HCT116 (cell line): Measurements from ENCODE around the gene KCNE5. TPM values are rescaled to one million over a fixed set of nuclear protein-coding genes. Genes with fewer than 3 reads are reported as not detected.
"Not testable (repeated sequence)": the region's sequence is repeated elsewhere in the genome, so short reads cannot be mapped to it uniquely, and the experiment has no call there.

Experiments
- ATAC-seq: fragments of 200-7000 bp; cut with Tn5 transposase; 2 replicates; pipeline ENCODE4 v1.9.1; 2020; ENCODE audit warnings: mild to moderate bottlenecking, moderate library complexity
- BruUV-seq: library from RNA; stranded (reverse); fragments of 400-500 nt; replicated peaks from 2 replicates; lab custom pipeline; 2021; lab: Mats Ljungman, UMichigan
- CTCF ChIA-PET: fragments of 300-600 bp; sonication (Branson Sonifier 250); formaldehyde crosslinking; loops from one replicate; lab custom pipeline; 2021; ENCODE audit warnings: antibody characterized with exemption; lab: Charles Lee
- POLR2A ChIA-PET: fragments of 300-600, 350-600 bp; sonication (Branson Sonifier 250); formaldehyde crosslinking; loops from one replicate; lab custom pipeline; 2021; ENCODE audit warnings: antibody characterized with exemption; lab: Charles Lee
- RAD21 ChIA-PET, 2 experiments: fragments of 300-600 bp; sonication (Branson Sonifier 250); formaldehyde crosslinking; loops; one replicate each; lab custom pipeline; 2023; ENCODE audit warnings: low total read pairs in 2 of 2; ENCODE audit not compliant: uncharacterized antibody in 2 of 2, unreplicated experiment in 2 of 2, low non-redundant PET in 1 of 2; lab: Charles Lee
- DNase-seq: peaks from one replicate; pipeline ENCODE4 v3.0.0-alpha.2; 2010; ENCODE audit warnings: low read depth, low spot score
- H2AFZ ChIP-seq: fragments of 200-600 bp; shearing (Covaris generic), sonication (generic); 2 replicates; pipeline ENCODE4 v1.6.1; 2017; ENCODE audit warnings: low read depth, mixed run types, mixed read lengths, antibody characterized with exemption, low read length; ENCODE audit not compliant: poor library complexity, severe bottlenecking
- H3K27ac ChIP-seq: 2 replicates; pipeline ENCODE4 v1.5.1; 2012; ENCODE audit warnings: low read depth, low read length
- H3K27me3 ChIP-seq: fragments of 200-600 bp; sonication (generic); 2 replicates; pipeline ENCODE4 v1.6.1; 2016; ENCODE audit warnings: mixed run types, low read length, mixed read lengths; ENCODE audit not compliant: insufficient read depth
- H3K36me3 ChIP-seq, 2 experiments: fragments of 200-500 bp in 1 of 2; fragments of 200-600 bp in 1 of 2; sonication (Bioruptor generic) in 1 of 2; sonication (generic) in 1 of 2; 2 replicates each; pipeline versions ENCODE4 v1.5.1 to v1.6.1; 2014 to 2016; ENCODE audit warnings: low read length in 2 of 2, inconsistent platforms in 1 of 2, mixed read lengths in 1 of 2, mixed run types in 1 of 2; ENCODE audit not compliant: insufficient read depth in 2 of 2, control insufficient read depth in 1 of 2
- H3K4me1 ChIP-seq, 2 experiments: fragments of 200-600 bp in 1 of 2; sonication (generic) in 1 of 2; 2 replicates each; pipeline versions ENCODE4 v1.5.1 to v1.6.1; 2012 to 2017; ENCODE audit warnings: low read length in 2 of 2, inconsistent platforms in 1 of 2, mild to moderate bottlenecking in 1 of 2, mixed read lengths in 1 of 2, mixed run types in 1 of 2, moderate library complexity in 1 of 2; ENCODE audit not compliant: insufficient read depth in 2 of 2, control insufficient read depth in 1 of 2
- H3K4me2 ChIP-seq: fragments of 200-600 bp; sonication (generic); 2 replicates; pipeline ENCODE4 v1.6.1; 2017; ENCODE audit warnings: mixed run types, low read length, mixed read lengths
- H3K4me3 ChIP-seq, 2 experiments: fragments of 200-600 bp in 1 of 2; sonication (generic) in 1 of 2; replicated peaks in 1 of 2; 2 replicates each; pipeline ENCODE4 v1.5.1; 2011 to 2016; ENCODE audit warnings: low read length in 2 of 2, control low read depth in 1 of 2, low read depth in 1 of 2, mild to moderate bottlenecking in 1 of 2, mixed read lengths in 1 of 2, mixed run types in 1 of 2
- H3K79me2 ChIP-seq: fragments of 200-600 bp; sonication (generic); 2 replicates; pipeline ENCODE4 v1.6.1; 2017; ENCODE audit warnings: mild to moderate bottlenecking, mixed run types, low read length, moderate library complexity, mixed read lengths; ENCODE audit not compliant: insufficient read depth
- H3K9ac ChIP-seq: fragments of 200-600 bp; sonication (generic); 2 replicates; pipeline ENCODE4 v1.6.1; 2016; ENCODE audit warnings: low read length, mixed read lengths
- H3K9me2 ChIP-seq: fragments of 200-600 bp; sonication (generic), shearing (Covaris generic); 2 replicates; pipeline ENCODE4 v1.6.1; 2017; ENCODE audit warnings: mixed run types, mild to moderate bottlenecking, moderate library complexity; ENCODE audit not compliant: insufficient read depth
- H3K9me3 ChIP-seq, 2 experiments: fragments of 200-500 bp in 1 of 2; fragments of 200-600 bp in 1 of 2; sonication (Bioruptor generic) in 1 of 2; sonication (generic) in 1 of 2; 2 replicates each; pipeline ENCODE4 v1.6.1; 2014 to 2017; ENCODE audit warnings: low read length in 2 of 2, mixed read lengths in 2 of 2, inconsistent platforms in 1 of 2, low read depth in 1 of 2, mild to moderate bottlenecking in 1 of 2, mixed run types in 1 of 2, moderate library complexity in 1 of 2; ENCODE audit not compliant: control insufficient read depth in 1 of 2, insufficient read depth in 1 of 2
- H4K20me1 ChIP-seq: fragments of 200-600 bp; sonication (generic), shearing (Covaris generic); 2 replicates; pipeline ENCODE4 v1.6.1; 2017; ENCODE audit warnings: mixed run types, mild to moderate bottlenecking, moderate library complexity; ENCODE audit not compliant: insufficient read depth
- EZH2 ChIP-seq: fragments of 200-600 bp; sonication (generic); IDR thresholded peaks from 2 replicates; pipeline ENCODE4 v1.6.1; 2017; ENCODE audit warnings: antibody characterized with exemption, mixed run types
- FOSL1 ChIP-seq: IDR thresholded peaks from 2 replicates; pipeline ENCODE4 v1.6.1; 2012; ENCODE audit warnings: low read depth
- REST ChIP-seq: IDR thresholded peaks from 2 replicates; pipeline ENCODE4 v1.6.1; 2012; ENCODE audit warnings: low read depth
- SIN3A ChIP-seq: IDR thresholded peaks from 2 replicates; pipeline ENCODE4 v1.6.1; 2012; ENCODE audit warnings: low read depth
- SRF ChIP-seq: IDR thresholded peaks from 2 replicates; pipeline ENCODE4 v1.6.1; 2012; ENCODE audit warnings: low read depth
- ZFX ChIP-seq: fragments of 450-650 bp; IDR thresholded peaks from 2 replicates; pipeline ENCODE4 v1.6.1; 2017
- ZNF274 ChIP-seq: fragments of 200-500 bp; sonication (Bioruptor generic); IDR thresholded peaks from 2 replicates; pipeline ENCODE4 v1.6.1; 2014; ENCODE audit warnings: mild to moderate bottlenecking, low read depth, low read length, inconsistent platforms
- intact Hi-C: fragments of 100-400 bp; cut with micrococcal nuclease; formaldehyde crosslinking; loops from 2 replicates; pipeline ENCODE4 v1.10.0; 2022
- total RNA-seq: library from RNA; stranded (reverse); gene quantifications from one replicate; pipeline ENCODE4 v1.2.1, GENCODE V29; 2021; ENCODE audit not compliant: unreplicated experiment

KCNE5 gene
- total RNA-seq, 1 experiment from 2014 or later: not detected

GRCh38 chrX:109658391-109658790 is 33.4 kb upstream of the KCNE5 start (continued):
- TF ChIP-seq REST: no peak
- TF ChIP-seq FOSL1: no peak
- TF ChIP-seq SIN3A: no peak
- no peak for TF ChIP-seq ZNF274
- TF ChIP-seq ZFX: no peak
- TF ChIP-seq EZH2: no peak
- TF ChIP-seq SRF: no peak

GRCh38 chrX:109657364-109657763 is 32.4 kb upstream of the KCNE5 start:
- H4K20me1 ChIP-seq, RAD21 ChIA-PET, CTCF ChIA-PET, H2AFZ ChIP-seq, H3K9me2 ChIP-seq, H3K36me3 ChIP-seq, BruUV-seq, H3K27ac ChIP-seq, H3K4me1 ChIP-seq, H3K27me3 ChIP-seq, H3K79me2 ChIP-seq, H3K9me3 ChIP-seq, H3K4me3 ChIP-seq, intact Hi-C loops, POLR2A ChIA-PET, DNase-seq, ATAC-seq, H3K4me2 ChIP-seq, H3K9ac ChIP-seq: not testable (repeated sequence)
